Mesenchymal stem cell (in vitro differentiated cells and primary cell): ENCODE data around the gene UBL4A.

Source experiments
- DNase-seq: peaks from one replicate; pipeline ENCODE4 v3.0.0-alpha.2; 2013
- H2AFZ ChIP-seq: one replicate; pipeline ENCODE4 v1.6.1; 2013; ENCODE audit warnings: low read depth, mild to moderate bottlenecking, control low read depth, inconsistent platforms, low read length, moderate library complexity
- H2AK5ac ChIP-seq: 2 replicates; pipeline ENCODE4 v1.6.1; 2013; ENCODE audit warnings: low read length, moderate library complexity, mild to moderate bottlenecking, inconsistent platforms; ENCODE audit not compliant: severe bottlenecking
- H2BK120ac ChIP-seq: one replicate; pipeline ENCODE4 v1.6.1; 2013; ENCODE audit warnings: low read depth, mild to moderate bottlenecking, inconsistent platforms, low read length, moderate library complexity
- H2BK12ac ChIP-seq, 2 experiments: one replicate each; pipeline ENCODE4 v1.6.1; 2013; ENCODE audit warnings: inconsistent platforms in 2 of 2, low read length in 2 of 2, mild to moderate bottlenecking in 2 of 2, moderate library complexity in 2 of 2, control low read depth in 1 of 2
- H2BK15ac ChIP-seq: one replicate; pipeline ENCODE4 v1.6.1; 2013; ENCODE audit warnings: mild to moderate bottlenecking, low read depth, inconsistent platforms; ENCODE audit not compliant: poor library complexity, severe bottlenecking
- H2BK5ac ChIP-seq: 2 replicates; pipeline ENCODE4 v1.6.1; 2013; ENCODE audit warnings: low read depth, mild to moderate bottlenecking, low read length, control low read depth, inconsistent platforms; ENCODE audit not compliant: poor library complexity, severe bottlenecking
- H3K14ac ChIP-seq, 2 experiments: one replicate each; pipeline ENCODE4 v1.6.1; 2013; ENCODE audit warnings: inconsistent platforms in 2 of 2, low read length in 2 of 2, control low read depth in 1 of 2, mild to moderate bottlenecking in 1 of 2, moderate library complexity in 1 of 2
- H3K18ac ChIP-seq, 2 experiments: one replicate each; pipeline ENCODE4 v1.6.1; 2013; ENCODE audit warnings: inconsistent platforms in 2 of 2, low read length in 2 of 2, control low read depth in 1 of 2, low read depth in 1 of 2, mild to moderate bottlenecking in 1 of 2
- H3K23ac ChIP-seq, 2 experiments: one replicate each; pipeline ENCODE4 v1.6.1; 2013; ENCODE audit warnings: inconsistent platforms in 2 of 2, low read length in 2 of 2, mild to moderate bottlenecking in 2 of 2, moderate library complexity in 2 of 2, control low read depth in 1 of 2
- H3K27ac ChIP-seq: 2 replicates; pipeline ENCODE4 v1.5.1; 2013; ENCODE audit warnings: mild to moderate bottlenecking, moderate library complexity, low read length, control low read depth, inconsistent platforms; ENCODE audit not compliant: poor library complexity, severe bottlenecking
- H3K27me3 ChIP-seq, 2 experiments: 2 replicates each; pipeline versions ENCODE4 v1.6.1 to v1.7.0; 2013; ENCODE audit warnings: low read length in 2 of 2, mild to moderate bottlenecking in 2 of 2, moderate library complexity in 2 of 2, control low read depth in 1 of 2, inconsistent platforms in 1 of 2; ENCODE audit not compliant: control insufficient read depth in 1 of 2, insufficient read depth in 1 of 2
- H3K36me3 ChIP-seq, 2 experiments: 2 replicates each; pipeline versions ENCODE4 v1.6.1 to v1.7.0; 2013; ENCODE audit warnings: low read length in 2 of 2, control low read depth in 1 of 2, inconsistent platforms in 1 of 2, low read depth in 1 of 2, mild to moderate bottlenecking in 1 of 2; ENCODE audit not compliant: insufficient read depth in 2 of 2, control insufficient read depth in 1 of 2
- H3K4ac ChIP-seq, 2 experiments: one replicate each; pipeline ENCODE4 v1.6.1; 2013; ENCODE audit warnings: inconsistent platforms in 2 of 2, low read length in 2 of 2, mild to moderate bottlenecking in 2 of 2, moderate library complexity in 2 of 2, control low read depth in 1 of 2, low read depth in 1 of 2
- H3K4me1 ChIP-seq: 2 replicates; pipeline ENCODE4 v1.6.1; 2013; ENCODE audit warnings: low read depth, low read length, control low read depth; ENCODE audit not compliant: control insufficient read depth, insufficient read depth
- H3K4me2 ChIP-seq: 2 replicates; pipeline ENCODE4 v1.6.1; 2013; ENCODE audit warnings: low read length, mild to moderate bottlenecking, inconsistent platforms; ENCODE audit not compliant: poor library complexity, severe bottlenecking
- H3K4me3 ChIP-seq, 2 experiments: 2 replicates each; pipeline versions ENCODE4 v1.5.1 to v1.7.0; 2013; ENCODE audit warnings: low read length in 2 of 2, mild to moderate bottlenecking in 2 of 2, control low read depth in 1 of 2, low read depth in 1 of 2; ENCODE audit not compliant: insufficient read depth in 1 of 2
- H3K79me1 ChIP-seq: replicated peaks from 2 replicates; pipeline ENCODE4 v1.6.1; 2013; ENCODE audit warnings: mild to moderate bottlenecking, control low read depth, low read length, inconsistent platforms; ENCODE audit not compliant: poor library complexity, severe bottlenecking
- H3K9ac ChIP-seq: 2 replicates; pipeline ENCODE4 v1.7.0; 2013; ENCODE audit warnings: mild to moderate bottlenecking, low read length, moderate library complexity
- H3K9me3 ChIP-seq: 2 replicates; pipeline ENCODE4 v1.7.0; 2013; ENCODE audit warnings: mild to moderate bottlenecking, low read length; ENCODE audit not compliant: control insufficient read depth
- H4K8ac ChIP-seq: one replicate; pipeline ENCODE4 v1.6.1; 2013; ENCODE audit warnings: inconsistent platforms, mild to moderate bottlenecking, low read length, moderate library complexity
- H4K91ac ChIP-seq: one replicate; pipeline ENCODE4 v1.6.1; 2013; ENCODE audit warnings: mild to moderate bottlenecking, low read length, inconsistent platforms
- WGBS: methylation state at CpG from one replicate; pipeline ENCODE4 v1.1.7; 2013; ENCODE audit warnings: mixed read lengths; 5-methylcytosine and 5-hydroxymethylcytosine counted together

Gene UBL4A

DNA sequence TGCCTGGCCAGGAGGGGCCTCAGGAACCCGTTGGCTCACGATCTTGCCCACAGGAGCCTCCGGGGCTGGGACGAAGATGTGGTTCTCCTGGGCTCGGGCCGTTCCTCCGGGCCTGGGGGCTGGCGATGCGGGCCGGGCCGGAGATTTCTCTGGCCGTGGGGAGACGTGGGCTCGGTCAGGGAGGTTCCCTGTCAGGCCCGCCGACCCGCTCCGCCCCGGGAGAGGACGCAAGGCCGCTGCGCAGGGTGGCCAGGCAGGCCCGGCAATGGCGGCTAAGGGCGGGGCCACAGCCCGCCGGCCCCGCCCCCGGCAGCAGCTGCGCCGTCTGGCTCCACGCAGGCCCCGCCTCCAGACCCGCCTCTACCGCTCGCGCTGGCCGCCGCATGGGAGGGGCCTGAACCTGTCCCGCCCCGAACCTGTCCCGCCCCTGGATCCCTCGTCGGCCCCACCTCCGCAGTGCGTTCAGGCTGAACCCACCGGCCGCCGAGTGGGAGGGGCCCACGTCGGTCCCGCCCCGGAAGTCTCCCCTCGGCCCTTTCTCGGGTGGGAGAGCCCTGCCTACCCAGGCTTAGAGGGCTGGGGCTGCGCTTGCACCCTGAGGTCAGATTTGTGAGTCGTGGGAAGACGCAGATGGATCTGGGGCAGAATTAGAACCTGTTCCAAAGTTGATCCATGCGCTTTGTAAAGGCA lies 29.7 kb upstream of the UBL4A start, which contains the start of gene FAM3A:
Gene FAM3A, minus strand, starts transcription at position 267 of the 690 bp plus-strand sequence. CDS start 460 bp downstream, outside the sequence.
- peak within 1 kb of the TSS; percentile 61 for H4K91ac ChIP-seq
- no peak within 1 kb of the TSS for H2BK5ac ChIP-seq
- no peak within 1 kb of the TSS for H2AK5ac ChIP-seq
- H3K9ac ChIP-seq: peak within 1 kb of the TSS; percentile 87
- peak within 1 kb of the TSS; percentile 35 for H3K27ac ChIP-seq
- peak within 1 kb of the TSS; percentile 63 for H2AFZ ChIP-seq
- H3K14ac ChIP-seq: peak within 1 kb of the TSS in 1 of 2 experiments; percentile 79
- peak; percentile 87 for DNase-seq
- no peaks in the 10 kb centered on the region for H3K9me3 ChIP-seq
- H2BK120ac ChIP-seq: no peak within 1 kb of the TSS
- H2BK15ac ChIP-seq: no peak within 1 kb of the TSS
- peaks cover 0 to 3% of the 10 kb centered on the region in 2 experiments for H3K27me3 ChIP-seq
- H4K8ac ChIP-seq: peak within 1 kb of the TSS; percentile 60
- peak within 1 kb of the TSS; percentile 87 to 91 for H3K4ac ChIP-seq
- H2BK12ac ChIP-seq: no peak within 1 kb of the TSS
- H3K4me1 ChIP-seq: peaks cover 10% of the 10 kb centered on the region
- H3K23ac ChIP-seq: peak within 1 kb of the TSS in 1 of 2 experiments; percentile 40
- peak within 1 kb of the TSS; percentile 77 for H3K4me2 ChIP-seq
- H3K18ac ChIP-seq: peak within 1 kb of the TSS; percentile 83 to 99
- peaks cover 4 to 13% of the 10 kb centered on the region in 2 experiments for H3K36me3 ChIP-seq
- peak within 1 kb of the TSS; percentile 69 to 82 for H3K4me3 ChIP-seq
- peaks cover 6% of the 10 kb centered on the region for H3K79me1 ChIP-seq
- WGBS: under 1% methylated on average over 35 of the region's 59 CpGs

DNA sequence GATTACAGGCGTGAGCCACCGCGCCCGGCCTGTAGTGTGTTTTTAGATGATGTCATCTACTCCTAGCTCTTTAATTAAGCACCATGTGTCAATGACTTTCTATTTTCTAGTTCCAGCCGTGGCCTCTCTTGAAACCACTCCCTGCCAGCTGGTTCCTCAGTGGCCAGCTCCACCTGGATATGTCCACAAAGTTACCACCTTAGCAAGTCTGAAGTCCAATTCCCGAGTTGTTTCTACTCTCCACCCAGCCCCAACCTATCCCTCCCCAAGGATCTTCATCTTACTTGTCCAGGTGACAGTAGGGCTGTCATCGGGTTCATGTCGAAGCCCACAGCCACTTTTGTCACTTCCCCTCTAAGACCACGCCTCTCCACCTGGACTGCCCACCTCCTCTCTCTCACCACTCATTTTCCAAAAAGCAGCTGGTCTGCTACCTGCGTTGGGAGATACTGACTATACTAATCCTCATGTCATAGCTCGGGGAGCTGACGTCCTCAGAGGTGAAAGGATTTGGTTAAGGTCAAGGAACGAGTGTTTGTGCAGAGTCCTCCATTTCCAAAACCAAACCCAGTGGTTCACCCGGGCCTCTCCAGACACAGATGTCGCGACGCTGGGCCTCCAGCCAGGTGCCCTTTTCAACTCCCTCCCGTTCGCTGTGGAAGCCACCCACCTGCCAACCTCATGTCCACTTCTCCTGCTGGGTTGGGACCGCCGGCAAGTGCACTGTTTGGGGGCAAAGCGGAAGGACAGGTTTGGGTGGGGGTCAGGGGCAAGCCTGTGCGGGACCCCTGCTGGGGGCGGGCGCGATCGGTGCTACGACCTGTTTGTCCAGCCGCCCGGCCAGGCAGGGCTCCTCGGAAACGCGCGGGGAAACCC lies 28.9 kb upstream of the UBL4A start:
- Histone ChIP-seq H3K36me3 (peaks cover 4 to 13% of the 10 kb centered on the region in 2 experiments), H3K79me1 (peaks cover 6% of the 10 kb centered on the region), H3K4me2 (peak overlapping the region; percentile 77), H3K27me3 (peaks cover 0 to 3% of the 10 kb centered on the region in 2 experiments), H3K4ac (no peak overlapping the region), H3K14ac (no peak overlapping the region), H4K91ac (peak overlapping the region; percentile 50), H3K9me3 (no peaks in the 10 kb centered on the region), H2BK15ac (no peak overlapping the region), H2BK120ac (no peak overlapping the region), H3K27ac (no peak overlapping the region), H3K4me1 (peaks cover 10% of the 10 kb centered on the region), H3K4me3 (peak overlapping the region; percentile 69 to 82), H2BK12ac (no peak overlapping the region), H3K23ac (peak overlapping the region in 1 of 2 experiments; percentile 40), H3K9ac (peak overlapping the region; percentile 83), H2BK5ac (no peak overlapping the region), H2AK5ac (no peak overlapping the region), H4K8ac (peak overlapping the region; percentile 12), H3K18ac (peak overlapping the region; percentile 62 to 70), H2AFZ (peak overlapping the region; percentile 14)
- DNase-seq: peak; percentile 13
- 31% methylated on average over 14 of the region's 34 CpGs for WGBS

DNA sequence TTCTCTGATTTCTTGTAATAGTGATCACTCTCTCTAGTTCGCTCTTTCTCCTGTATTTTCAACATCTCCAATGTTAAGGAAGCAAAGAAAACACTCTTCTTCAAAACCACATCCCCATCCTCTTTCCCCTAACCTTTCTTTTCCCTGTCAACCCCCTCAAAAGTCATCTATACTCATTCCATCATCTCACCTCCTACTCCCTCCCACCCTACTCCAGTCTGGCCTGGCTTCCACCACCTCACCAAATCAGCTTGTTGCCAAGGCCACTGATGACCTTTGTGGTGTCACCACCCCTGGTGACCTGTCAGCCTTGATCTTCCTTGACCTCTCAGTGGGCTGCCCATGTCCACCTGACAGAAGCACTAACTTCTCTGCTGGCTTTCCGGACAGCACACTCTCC lies 27.3 kb upstream of the UBL4A start:
- H3K9me3 ChIP-seq: peaks cover 10% of the 10 kb centered on the region
- H2BK15ac ChIP-seq: no peak overlapping the region
- no peak overlapping the region for H4K8ac ChIP-seq
- H3K27ac ChIP-seq: no peak overlapping the region
- no peak for DNase-seq
- H2AFZ ChIP-seq: no peak overlapping the region
- H3K36me3 ChIP-seq: peaks cover 16 to 18% of the 10 kb centered on the region in 2 experiments
- H3K4me1 ChIP-seq: peaks cover 10% of the 10 kb centered on the region
- no peak overlapping the region for H3K4me3 ChIP-seq
- H3K23ac ChIP-seq: no peak overlapping the region
- no peak overlapping the region for H3K4ac ChIP-seq
- no peak overlapping the region for H3K18ac ChIP-seq
- no peak overlapping the region for H3K9ac ChIP-seq
- 100% methylated on average over 2 of the region's 2 CpGs for WGBS
- no peak overlapping the region for H2BK120ac ChIP-seq
- no peak overlapping the region for H4K91ac ChIP-seq
- H3K79me1 ChIP-seq: peaks cover 6% of the 10 kb centered on the region
- H3K27me3 ChIP-seq: no peaks in the 10 kb centered on the region
- H2AK5ac ChIP-seq: no peak overlapping the region
- H3K4me2 ChIP-seq: no peak overlapping the region
- H2BK12ac ChIP-seq: no peak overlapping the region
- no peak overlapping the region for H3K14ac ChIP-seq
- no peak overlapping the region for H2BK5ac ChIP-seq
